ENCODE data around the gene CRTC2.
"Not testable (repeated sequence)": the region's sequence is repeated elsewhere in the genome, so short reads cannot be mapped to it uniquely, and the experiment has no call there.

The CRTC2 gene

DNA sequence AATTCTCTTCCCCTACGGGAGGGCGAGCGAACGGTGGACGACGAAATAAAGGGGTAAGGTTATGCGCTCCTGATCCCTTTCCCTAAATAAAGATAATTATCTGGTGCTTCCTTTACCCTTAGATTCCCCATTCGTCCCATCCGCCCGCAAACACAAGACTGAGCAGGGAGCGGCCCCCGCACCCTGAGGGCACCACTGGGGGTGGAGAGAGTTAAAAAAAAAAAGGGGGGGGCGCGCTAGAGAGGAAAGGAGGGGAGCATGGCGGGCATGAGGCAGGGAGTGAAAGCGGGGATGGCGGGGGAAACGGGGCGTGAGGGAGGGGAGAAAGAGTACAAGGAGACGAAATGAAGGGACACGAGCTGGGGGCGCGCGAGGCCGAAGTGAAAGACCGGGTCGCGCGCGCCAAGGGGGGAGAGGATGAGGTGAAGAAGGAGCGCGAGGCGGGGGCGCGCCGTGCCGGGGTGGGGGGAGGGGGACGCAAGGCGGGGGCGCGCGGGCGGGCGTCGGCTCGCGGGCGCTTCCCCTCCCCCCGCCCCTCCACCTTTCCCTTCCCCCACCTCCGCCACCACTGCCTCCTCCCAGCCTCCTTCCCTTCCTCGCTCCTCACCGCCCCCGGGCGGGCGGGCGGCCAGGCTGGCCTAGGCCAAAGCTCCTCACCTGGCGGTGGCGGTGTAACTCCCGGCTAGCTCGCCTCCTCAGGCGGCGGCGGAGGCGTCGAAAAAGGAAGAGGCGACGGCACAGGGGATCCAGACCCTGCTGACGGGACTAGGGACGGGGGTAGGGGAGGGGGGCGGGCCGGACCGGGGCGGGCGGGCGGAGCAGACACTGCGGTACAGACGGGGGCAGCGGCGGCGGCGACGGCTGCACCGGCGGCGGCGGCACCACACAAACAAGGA is 36.1 kb downstream of the CRTC2 start:
- TF ChIP-seq, protein P1, sequence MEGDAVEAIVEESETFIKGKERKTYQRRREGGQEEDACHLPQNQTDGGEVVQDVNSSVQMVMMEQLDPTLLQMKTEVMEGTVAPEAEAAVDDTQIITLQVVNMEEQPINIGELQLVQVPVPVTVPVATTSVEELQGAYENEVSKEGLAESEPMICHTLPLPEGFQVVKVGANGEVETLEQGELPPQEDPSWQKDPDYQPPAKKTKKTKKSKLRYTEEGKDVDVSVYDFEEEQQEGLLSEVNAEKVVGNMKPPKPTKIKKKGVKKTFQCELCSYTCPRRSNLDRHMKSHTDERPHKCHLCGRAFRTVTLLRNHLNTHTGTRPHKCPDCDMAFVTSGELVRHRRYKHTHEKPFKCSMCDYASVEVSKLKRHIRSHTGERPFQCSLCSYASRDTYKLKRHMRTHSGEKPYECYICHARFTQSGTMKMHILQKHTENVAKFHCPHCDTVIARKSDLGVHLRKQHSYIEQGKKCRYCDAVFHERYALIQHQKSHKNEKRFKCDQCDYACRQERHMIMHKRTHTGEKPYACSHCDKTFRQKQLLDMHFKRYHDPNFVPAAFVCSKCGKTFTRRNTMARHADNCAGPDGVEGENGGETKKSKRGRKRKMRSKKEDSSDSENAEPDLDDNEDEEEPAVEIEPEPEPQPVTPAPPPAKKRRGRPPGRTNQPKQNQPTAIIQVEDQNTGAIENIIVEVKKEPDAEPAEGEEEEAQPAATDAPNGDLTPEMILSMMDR (IDR thresholded peaks at IDR 0.05; ENCODE audit: low read depth, low read length), result no peak; the same call in 1 of the 2 replicates
- DNase-seq (ENCODE audit: extremely low read depth, low read depth), result no peak

DNA sequence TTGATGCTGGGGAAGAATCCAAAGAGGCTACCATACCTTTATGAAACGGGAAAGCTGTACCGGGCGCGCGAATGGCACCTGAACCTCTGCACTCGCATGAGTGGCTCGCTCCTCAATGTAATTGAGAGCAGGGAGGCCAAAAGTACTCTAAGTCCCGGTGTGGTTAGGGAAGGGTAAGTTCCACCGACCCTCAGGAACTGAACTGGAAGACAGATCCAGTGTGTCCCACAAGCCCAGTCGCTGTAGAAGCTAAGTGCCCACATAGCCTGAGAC is 36.7 kb downstream of the CRTC2 start:
- DNase-seq (ENCODE audit: extremely low read depth, low read depth), result no peak

DNA sequence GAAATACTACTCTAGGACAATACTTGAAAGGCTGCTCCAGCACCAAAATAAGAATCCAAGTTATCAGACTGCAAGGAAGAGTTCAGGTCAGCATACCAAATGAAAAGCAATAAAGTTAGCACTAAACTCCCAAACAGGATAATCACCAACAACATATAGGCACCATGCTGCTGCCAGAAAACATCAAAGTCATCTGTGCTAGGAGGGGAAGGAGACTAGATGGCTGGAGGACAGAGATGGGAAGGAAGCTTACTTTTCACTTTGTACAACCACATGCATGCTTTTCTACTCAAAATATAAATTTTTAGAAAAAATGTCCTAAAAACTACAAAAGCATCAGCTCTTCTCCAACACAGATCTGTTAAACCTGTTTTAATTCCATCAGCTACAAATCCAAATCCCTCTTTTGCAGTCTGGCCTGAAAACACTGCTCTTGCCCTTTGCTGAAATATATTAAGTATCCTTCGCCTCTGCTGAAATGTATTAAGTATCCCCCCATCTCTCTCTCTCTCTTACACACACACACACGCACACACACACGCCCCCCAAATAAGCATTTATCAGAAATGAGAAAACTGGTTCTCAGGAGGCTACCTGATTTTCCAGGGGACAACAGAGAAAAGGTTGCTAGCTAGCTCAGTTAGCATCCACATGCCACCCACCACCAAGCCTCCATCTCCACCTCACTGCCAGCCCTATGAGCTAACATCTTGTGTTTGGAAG is 37.2 kb downstream of the CRTC2 start:
- no peak for DNase-seq (ENCODE audit: extremely low read depth, low read depth)
- TF ChIP-seq, protein P1 (IDR thresholded peaks at IDR 0.05; ENCODE audit: low read depth, low read length), result no peak

More for the DNA sequence above, 36.7 kb downstream of the CRTC2 start:
- TF ChIP-seq, protein P1 (IDR thresholded peaks at IDR 0.05; ENCODE audit: low read depth, low read length), result no peak

DNA sequence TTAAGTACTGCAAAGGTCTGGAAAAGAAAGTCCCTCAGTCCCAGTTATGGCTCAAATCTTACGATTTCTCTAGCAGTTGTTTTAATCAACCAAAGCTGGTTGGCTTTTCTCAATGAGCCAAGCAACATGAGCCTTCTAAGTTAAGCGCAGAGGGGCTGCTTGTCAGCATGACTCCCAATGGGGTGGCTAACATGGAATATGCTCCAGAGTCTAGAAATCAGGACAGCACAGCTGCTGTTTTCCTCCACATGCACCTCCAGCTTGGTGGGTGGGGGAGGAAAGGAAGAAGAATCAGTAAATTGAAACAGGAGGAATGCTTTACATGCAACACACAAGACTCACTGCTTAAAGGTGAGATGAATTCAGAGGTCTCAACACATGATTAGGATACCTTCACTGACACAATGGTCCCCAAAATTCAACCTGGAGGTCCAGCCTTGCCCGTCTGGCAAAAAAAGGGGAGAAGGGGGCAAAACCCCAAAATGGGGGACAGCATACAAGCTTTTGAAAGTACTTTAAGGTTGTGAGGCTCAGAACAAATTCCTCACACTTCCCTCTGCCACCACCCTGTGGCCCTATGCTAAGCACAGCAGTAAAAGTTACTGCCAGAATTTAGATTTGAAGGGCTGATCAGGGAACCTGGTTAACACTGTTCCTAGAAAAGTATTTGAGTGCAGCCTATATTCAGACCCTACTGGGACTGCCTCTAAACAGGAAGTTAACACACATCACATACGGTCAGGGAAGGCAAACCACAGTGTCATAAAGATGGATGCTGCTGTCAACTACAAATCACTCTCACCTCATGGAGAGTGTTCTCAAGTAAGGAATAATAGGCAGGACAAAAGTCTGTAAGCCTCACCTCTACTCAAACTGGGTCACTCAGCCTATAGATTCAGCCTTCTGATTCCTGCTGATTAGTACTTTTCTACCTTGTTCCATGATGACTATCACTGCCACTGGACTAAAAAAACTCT is 38.2 kb downstream of the CRTC2 start:
- DNase-seq (ENCODE audit: extremely low read depth, low read depth), result no peak

GRCh38 chr1:153916297-153916696 is 42.1 kb downstream of the CRTC2 start:
- TF ChIP-seq, protein P1 (IDR thresholded peaks at IDR 0.05; ENCODE audit: low read depth, low read length), result no peak
- no peak for DNase-seq (ENCODE audit: extremely low read depth, low read depth)

More for the DNA sequence above, 38.2 kb downstream of the CRTC2 start:
- TF ChIP-seq, protein P1 (IDR thresholded peaks at IDR 0.05; ENCODE audit: low read depth, low read length), result peak; percentile 36

- no peak for DNase-seq (ENCODE audit: extremely low read depth, low read depth)
- TF ChIP-seq, protein P1 (IDR thresholded peaks at IDR 0.05; ENCODE audit: low read depth, low read length), result no peak
These were observed 46.1 kb downstream of the CRTC2 start for GRCh38 chr1:153912349-153912748.

DNA sequence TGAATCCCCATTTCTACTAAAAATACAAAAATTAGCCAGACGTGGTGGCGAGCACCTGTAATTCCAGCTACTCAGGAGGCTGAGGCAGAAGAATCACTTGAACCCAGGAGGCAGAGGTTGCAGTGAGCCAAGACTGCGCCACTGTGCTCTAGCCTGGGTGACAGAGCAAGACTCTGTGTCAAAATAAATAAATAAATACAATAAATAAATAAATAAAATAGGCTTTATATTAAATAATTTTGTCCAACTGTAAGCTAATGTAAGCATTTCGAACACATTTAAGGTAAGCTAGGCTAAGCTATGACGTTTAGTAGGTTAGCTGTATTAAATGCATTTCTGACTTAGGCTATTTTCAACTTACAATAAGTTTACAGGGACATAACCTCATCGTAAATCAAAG is 47.9 kb downstream of the CRTC2 start:
- DNase-seq (ENCODE audit: extremely low read depth, low read depth), result not testable (repeated sequence)
